ENCODE results near the gene ABCB11.
"Not testable (repeated sequence)": the region's sequence is repeated elsewhere in the genome, so short reads cannot be mapped to it uniquely, and the experiment has no call there.

Gene ABCB11

DNA sequence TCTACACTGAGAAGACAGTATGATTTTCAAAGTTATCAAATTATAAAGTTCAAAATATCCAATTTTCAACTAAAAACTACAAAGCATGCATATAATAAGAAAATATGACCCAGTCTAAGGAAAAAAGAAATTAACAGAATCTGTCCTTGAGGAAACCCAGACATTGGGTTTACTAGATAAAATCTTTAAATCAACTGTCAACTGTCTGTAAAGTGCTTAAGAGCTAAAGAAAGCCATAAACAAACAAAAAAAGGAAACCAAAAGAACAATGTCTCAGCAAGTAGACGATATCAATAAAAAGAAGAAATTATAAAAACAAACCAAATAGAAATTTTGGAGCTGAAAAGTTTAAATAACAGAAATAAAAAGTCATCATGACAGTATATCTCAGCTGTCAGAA lies 10.5 kb upstream of the ABCB11 start:
- DNase-seq: no peak

DNA sequence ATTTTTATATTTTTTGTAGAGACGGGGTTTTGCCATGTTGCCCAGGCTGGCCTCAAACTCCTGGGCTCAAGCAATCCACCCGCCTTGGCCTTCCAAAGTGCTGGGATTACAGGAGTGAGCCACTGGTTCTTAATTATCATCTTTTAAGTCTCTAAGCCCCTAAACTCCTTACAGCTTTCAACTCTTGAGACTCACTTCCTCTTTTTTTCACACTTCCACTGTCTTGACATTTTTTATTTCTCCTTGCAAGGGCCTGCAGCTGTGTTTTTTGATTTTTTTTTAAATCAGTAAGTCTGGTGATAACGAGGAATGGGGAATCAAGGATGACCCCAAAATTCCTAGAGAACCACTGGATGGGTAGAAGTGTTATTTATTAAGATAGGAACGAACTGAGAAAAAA lies 8.6 kb upstream of the ABCB11 start:
- DNase-seq: no peak

DNA sequence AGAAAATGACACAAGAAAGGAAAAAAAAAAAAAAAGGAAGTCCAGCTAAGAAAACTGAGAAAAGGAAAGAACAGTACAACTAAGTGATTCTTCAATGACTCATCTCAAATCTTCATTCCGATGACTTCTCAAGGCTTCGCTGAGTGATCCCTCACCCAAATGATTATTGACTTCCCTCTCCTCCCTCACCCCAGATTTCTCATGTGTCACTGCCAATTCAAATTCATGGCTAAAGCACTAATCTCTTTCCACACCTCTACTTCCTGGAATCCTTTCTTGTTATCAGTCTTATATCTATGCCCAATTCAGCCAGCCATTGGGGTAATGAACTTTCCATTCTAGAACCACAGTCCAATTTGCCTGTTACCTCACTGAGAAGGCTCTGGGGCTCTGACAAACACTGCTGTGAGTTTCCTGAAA lies 7.2 kb upstream of the ABCB11 start:
- DNase-seq: no peak

DNA sequence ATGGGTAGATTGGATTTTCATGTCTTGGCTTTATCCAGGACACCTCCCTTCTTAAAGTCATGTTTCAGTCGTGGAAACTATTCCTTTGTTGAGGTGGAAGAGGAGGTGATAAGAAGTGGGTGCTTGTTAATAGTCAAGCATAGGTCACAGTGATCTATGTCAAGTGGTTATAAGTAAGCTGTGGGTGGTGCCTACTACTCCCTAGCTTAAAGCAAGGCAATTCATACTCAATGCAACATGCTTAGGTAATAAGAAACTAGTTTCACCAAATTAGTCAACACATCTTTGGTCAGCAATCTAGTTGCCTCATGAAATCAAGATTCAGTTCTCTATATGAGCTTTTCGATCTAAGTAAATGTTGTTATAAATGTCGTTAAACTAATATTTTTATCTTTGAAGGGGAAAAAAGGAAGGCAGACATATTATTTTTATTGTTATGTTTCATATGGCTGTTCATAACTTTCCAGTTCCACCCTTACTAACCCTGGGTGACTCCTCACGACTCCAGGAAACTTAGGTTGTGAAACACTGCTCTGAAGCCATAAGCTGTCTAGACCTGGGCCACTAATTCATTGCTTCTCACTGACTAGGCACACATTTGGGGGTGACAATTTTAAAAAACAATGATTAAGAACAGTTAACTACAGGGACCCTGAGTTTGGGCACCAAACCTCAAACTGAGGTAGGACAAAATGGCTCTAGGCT lies 5.8 kb upstream of the ABCB11 start:
- DNase-seq: no peak

- no peak for DNase-seq
These were observed 4.8 kb upstream of the ABCB11 start for GRCh38 chr2:169035887-169036286.

DNA sequence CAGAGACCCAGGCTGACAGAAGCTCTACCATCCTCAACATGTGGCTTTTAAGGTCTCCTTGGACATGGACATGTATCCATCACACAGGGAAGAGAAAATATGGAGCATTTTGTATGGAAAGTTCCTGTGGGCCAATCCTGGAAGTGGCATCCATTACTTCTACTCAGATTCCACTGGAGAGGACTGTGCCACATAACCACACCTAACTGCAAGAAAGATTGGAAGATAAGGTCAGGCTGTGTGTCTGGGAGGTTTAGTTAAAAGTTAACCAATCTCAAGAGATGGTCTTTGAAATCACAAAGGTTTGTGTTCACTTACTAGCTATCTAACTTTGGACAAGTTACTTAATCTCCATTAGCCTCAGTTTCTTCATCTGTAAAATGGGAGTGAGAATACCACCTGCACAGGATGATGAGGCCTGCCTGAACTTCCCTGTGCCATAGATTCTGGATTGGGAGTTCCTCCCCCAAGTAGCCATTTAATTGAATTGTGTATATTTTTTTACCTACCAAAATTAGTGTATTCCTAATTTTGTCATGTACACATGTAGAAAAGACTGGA lies 3.9 kb upstream of the ABCB11 start:
- DNase-seq: no peak

GRCh38 chr2:169034256-169034655 lies 3.1 kb upstream of the ABCB11 start:
- DNase-seq: no peak

- no peak for DNase-seq
These were observed 1.8 kb downstream of the ABCB11 start for GRCh38 chr2:169029341-169029740.

GRCh38 chr2:169027234-169027633 lies 3.9 kb downstream of the ABCB11 start:
- DNase-seq: no peak

GRCh38 chr2:169026056-169026455 lies 5.1 kb downstream of the ABCB11 start:
- no peak for DNase-seq

GRCh38 chr2:169023161-169023560 lies 8.0 kb downstream of the ABCB11 start:
- no peak for DNase-seq

GRCh38 chr2:169018390-169018789 lies 12.7 kb downstream of the ABCB11 start:
- no peak for DNase-seq

DNA sequence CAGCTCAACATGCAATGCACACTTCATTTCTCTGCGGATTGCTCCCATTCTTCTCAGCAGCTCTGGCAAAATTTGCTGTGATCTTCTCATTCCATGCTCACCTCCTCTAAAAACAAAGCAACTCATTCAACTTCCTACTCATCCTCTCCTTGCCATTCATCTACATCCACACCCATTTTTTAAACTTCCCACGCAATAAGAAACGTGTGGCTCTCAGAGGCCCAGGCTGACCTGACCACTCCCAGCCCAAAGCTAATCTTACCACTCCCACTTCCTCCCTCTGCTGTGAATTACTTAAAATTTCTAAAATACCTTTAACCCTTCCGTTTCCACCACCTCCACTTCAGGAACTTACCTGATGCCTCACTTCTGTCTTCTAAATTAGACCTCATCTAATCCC lies 15.2 kb downstream of the ABCB11 start:
- DNase-seq: no peak

GRCh38 chr2:169014780-169015179 lies 16.3 kb downstream of the ABCB11 start:
- no peak for DNase-seq

DNA sequence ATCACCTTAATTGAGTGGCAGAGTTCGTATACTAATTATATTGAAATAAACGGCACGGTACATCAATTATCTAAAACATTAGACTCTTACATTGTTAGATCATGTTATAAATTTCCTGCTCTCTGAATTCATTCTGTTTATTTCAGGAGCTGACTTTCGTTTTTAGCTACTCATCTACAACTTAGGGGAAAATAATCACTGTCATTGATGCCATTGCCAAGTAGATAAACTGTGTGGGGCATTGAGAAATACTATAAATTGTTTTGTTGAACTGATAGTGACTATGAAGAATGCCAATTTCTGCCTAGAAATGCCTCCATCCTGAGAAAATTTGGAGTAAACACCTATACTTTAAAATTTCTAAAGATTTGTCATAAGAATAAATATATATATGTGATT lies 17.5 kb downstream of the ABCB11 start:
- DNase-seq: no peak

DNA sequence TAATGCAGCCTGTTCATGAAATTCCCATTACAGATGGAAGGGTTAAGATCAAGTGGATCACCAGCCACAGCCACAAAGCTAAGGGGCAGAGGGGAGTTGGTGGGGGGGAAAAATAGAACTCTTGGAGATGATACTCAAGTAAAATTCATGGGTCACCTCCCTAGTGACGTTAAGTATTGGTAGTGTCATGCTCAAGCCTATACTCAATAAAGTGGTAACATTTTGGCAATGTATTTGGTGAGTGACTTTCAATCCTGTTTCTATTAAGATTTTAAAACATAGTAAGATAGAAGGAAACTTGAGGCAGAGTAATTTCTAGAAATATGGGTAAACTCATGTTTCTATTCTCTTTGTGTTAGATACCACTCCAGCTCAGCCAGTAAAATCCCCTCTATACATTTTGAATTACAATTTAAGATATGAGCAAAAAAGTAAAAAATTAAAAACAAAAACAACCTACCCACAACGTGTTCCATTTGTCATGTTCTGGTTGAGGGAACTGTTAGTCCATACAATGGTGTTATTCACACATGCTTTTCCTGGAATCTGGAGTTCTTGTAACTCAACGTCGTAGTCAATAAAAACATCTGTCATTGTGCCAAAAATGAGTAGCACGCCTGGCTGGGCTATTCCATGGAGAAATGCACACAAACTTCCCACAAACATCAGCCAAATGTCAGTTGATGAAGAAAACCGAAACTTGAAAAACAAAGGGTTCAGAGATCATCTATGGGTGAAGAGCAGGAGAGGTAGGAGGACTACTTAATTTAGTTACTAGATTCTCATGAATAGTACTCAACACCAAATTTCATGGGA lies 18.1 kb downstream of the ABCB11 start:
- DNase-seq: no peak

GRCh38 chr2:169012191-169012792 lies 18.8 kb downstream of the ABCB11 start:
- DNase-seq: not testable (repeated sequence)

DNA sequence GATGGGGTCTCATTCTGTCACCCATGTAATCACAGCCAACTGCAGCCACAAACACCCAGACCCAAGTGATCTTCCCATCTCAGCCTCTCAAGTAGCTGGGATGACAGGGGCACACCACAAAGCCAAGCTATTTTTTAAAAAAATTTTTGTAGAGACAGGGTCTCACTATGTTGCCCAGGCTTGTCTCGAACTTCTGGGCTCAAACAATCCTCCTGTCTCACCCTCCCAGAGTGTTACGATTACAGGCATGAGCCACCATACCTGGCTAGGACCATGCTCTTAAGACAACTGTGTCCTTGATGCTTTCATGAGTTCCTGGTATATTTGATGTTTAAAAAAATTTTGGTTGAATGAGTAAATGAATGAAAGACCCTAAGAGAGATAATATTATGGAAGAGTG lies 19.4 kb downstream of the ABCB11 start:
- no peak for DNase-seq

GRCh38 chr2:169010633-169011460 lies 20.3 kb downstream of the ABCB11 start:
- DNase-seq: no peak

DNA sequence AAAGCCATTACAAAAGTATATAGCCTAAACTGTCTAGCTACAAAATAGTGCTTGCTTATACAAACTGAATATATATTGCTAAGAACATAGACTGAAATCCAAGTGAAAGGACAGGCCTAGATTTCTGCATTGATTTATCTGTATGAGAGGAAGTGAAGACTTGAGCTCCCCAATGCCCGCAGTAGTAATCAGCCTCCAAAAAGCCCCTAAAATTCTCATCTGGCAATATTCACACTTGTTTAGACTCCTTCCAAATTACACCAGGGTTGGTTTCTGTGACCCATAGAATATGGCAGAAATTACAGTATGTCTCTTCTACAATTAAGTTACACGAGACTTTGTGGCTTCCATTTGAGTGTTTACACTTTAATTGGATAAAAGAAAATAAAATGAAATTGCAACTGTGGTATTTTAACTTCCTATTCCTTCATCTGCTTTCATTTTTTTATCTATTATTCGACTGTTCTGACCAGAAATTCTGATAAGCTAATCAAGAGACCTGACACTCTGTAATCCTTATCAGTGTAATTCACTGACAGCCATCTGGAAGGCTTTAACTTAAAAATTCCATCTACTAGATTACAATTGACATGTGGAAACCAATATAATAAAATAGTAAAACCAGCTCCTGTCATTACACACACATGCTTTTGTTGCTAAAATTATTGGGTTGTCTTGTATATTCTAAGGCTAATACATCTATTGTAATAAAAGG lies 21.1 kb downstream of the ABCB11 start:
- no peak for DNase-seq

DNA sequence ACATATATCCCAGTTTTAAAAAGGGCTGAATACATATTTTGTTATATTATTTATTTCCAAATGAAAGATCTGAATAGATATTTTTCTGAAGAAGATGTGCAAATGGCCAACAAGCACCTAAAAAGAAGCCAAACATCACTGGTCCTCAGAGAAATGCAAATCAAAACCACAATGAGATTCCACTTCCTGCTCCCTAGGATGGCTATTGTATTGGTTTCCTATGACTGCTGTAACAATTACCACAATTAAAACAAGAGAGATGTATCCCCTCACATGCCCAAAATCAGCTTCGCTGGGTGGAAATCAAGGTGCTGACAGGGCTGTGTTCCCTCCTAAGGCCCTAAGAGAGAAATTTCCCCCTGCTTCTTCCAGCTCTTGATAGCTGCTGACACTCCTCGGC lies 23.2 kb downstream of the ABCB11 start:
- no peak for DNase-seq

- DNase-seq: no peak
These were observed 23.8 kb downstream of the ABCB11 start for GRCh38 chr2:169007356-169007755.

All from NCI-H1092 (cell line).